SK-N-SH (cell line): ENCODE measurements around the gene ADRA2B. TPM values are rescaled to one million over a fixed set of nuclear protein-coding genes. Genes with fewer than 3 reads are reported as not detected.
"Not testable (repeated sequence)": the region's sequence is repeated elsewhere in the genome, so short reads cannot be mapped to it uniquely, and the experiment has no call there.

Source experiments
- CTCF ChIA-PET: fragments of 300-600, 350-600 bp; formaldehyde crosslinking; extraction: SDS; loops from one replicate; lab custom pipeline; 2021; lab: Yijun Ruan, JAX
- POLR2A ChIA-PET: fragments of 350-600 bp; sonication (Branson Sonifier 250); formaldehyde crosslinking; extraction: SDS; loops from one replicate; lab custom pipeline; 2020; ENCODE audit warnings: antibody characterized with exemption, inconsistent platforms; lab: Yijun Ruan, JAX
- DNase-seq: peaks from one replicate; pipeline ENCODE4 v3.0.0; 2012
- H2AFZ ChIP-seq: fragments of 200-600 bp; sonication (generic); 2 replicates; pipeline ENCODE4 v1.8.1; 2016; ENCODE audit warnings: antibody characterized with exemption, mild to moderate bottlenecking, low read depth
- H3F3A ChIP-seq: fragments of 200-600 bp; sonication (generic); replicated peaks from 2 replicates; pipeline ENCODE3; 2016; ENCODE audit warnings: antibody characterized with exemption, mild to moderate bottlenecking; ENCODE audit not compliant: insufficient read depth
- H3K27ac ChIP-seq, 2 experiments: fragments of 200-500 bp in 1 of 2; fragments of 200-600 bp in 1 of 2; sonication (Bioruptor generic) in 1 of 2; sonication (generic), shearing (Covaris generic) in 1 of 2; 2 replicates each; pipeline versions ENCODE4 v1.5.1 to v1.6.1; 2014 to 2016; ENCODE audit warnings: low read depth in 2 of 2, inconsistent platforms in 1 of 2, low read length in 1 of 2, mild to moderate bottlenecking in 1 of 2, mixed read lengths in 1 of 2
- H3K27me3 ChIP-seq: fragments of 200-600 bp; sonication (generic), shearing (Covaris generic); 2 replicates; pipeline ENCODE4 v1.6.1; 2016; ENCODE audit warnings: mixed run types; ENCODE audit not compliant: insufficient read depth
- H3K36me3 ChIP-seq, 2 experiments: fragments of 200-500 bp in 1 of 2; fragments of 200-600 bp in 1 of 2; sonication (Bioruptor generic) in 1 of 2; sonication (generic) in 1 of 2; replicated peaks in 1 of 2; 2 replicates each; pipeline versions ENCODE3 to v1.5.1; 2014 to 2016; ENCODE audit warnings: low read length in 1 of 2, mild to moderate bottlenecking in 1 of 2; ENCODE audit not compliant: insufficient read depth in 2 of 2, control insufficient read depth in 1 of 2
- H3K4me1 ChIP-seq, 2 experiments: fragments of 200-500 bp in 1 of 2; fragments of 200-600 bp in 1 of 2; sonication (Bioruptor generic) in 1 of 2; sonication (generic), shearing (Covaris generic) in 1 of 2; 2 replicates each; pipeline versions ENCODE4 v1.5.1 to v1.6.1; 2014 to 2016; ENCODE audit warnings: low read depth in 1 of 2, low read length in 1 of 2, mixed run types in 1 of 2; ENCODE audit not compliant: insufficient read depth in 2 of 2, control insufficient read depth in 1 of 2
- H3K4me2 ChIP-seq: fragments of 200-600 bp; sonication (generic), shearing (Covaris generic); 2 replicates; pipeline ENCODE4 v1.6.1; 2017; ENCODE audit warnings: mixed run types
- H3K4me3 ChIP-seq, 2 experiments: fragments of 200-500 bp in 1 of 2; fragments of 200-600 bp in 1 of 2; sonication (Bioruptor generic) in 1 of 2; sonication (generic), shearing (Covaris generic) in 1 of 2; 2 replicates each; pipeline versions ENCODE4 v1.5.1 to v1.8.1; 2014 to 2016; ENCODE audit warnings: low read depth in 2 of 2, inconsistent platforms in 1 of 2, low read length in 1 of 2, mild to moderate bottlenecking in 1 of 2, mixed read lengths in 1 of 2, moderate library complexity in 1 of 2
- H3K79me2 ChIP-seq: fragments of 200-600 bp; sonication (generic); 2 replicates; pipeline ENCODE4 v1.8.1; 2017; ENCODE audit warnings: mild to moderate bottlenecking; ENCODE audit not compliant: insufficient read depth
- H3K9ac ChIP-seq: fragments of 200-600 bp; sonication (generic); 2 replicates; pipeline ENCODE4 v1.6.1; 2017; ENCODE audit warnings: mixed run types
- H3K9me2 ChIP-seq: fragments of 200-600 bp; sonication (generic); 2 replicates; pipeline ENCODE4 v1.6.1; 2017; ENCODE audit warnings: mixed run types
- H3K9me3 ChIP-seq: fragments of 200-600 bp; sonication (generic); 2 replicates; pipeline ENCODE4 v1.6.1; 2017; ENCODE audit warnings: mixed run types, mild to moderate bottlenecking, moderate library complexity
- H4K20me1 ChIP-seq: fragments of 200-600 bp; sonication (generic); 2 replicates; pipeline ENCODE4 v1.6.1; 2017; ENCODE audit warnings: mild to moderate bottlenecking, mixed run types; ENCODE audit not compliant: insufficient read depth
- MXI1 ChIP-seq: IDR thresholded peaks from 2 replicates; pipeline ENCODE4 v1.6.1; 2012; ENCODE audit warnings: mild to moderate bottlenecking, low read depth, low read length, improper control_type of control experiment
- NRF1 ChIP-seq: IDR thresholded peaks from 2 replicates; pipeline ENCODE4 v1.6.1; 2012; ENCODE audit warnings: low read depth, mild to moderate bottlenecking, low read length
- RCOR1 ChIP-seq: fragments of 150-350 bp; IDR thresholded peaks from 2 replicates; pipeline ENCODE4 v1.6.1; 2017; ENCODE audit warnings: antibody characterized with exemption, low read length
- RFX5 ChIP-seq: IDR thresholded peaks from 2 replicates; pipeline ENCODE4 v1.6.1; 2012; ENCODE audit warnings: mild to moderate bottlenecking, improper control_type of control experiment, low read length
- WGBS: methylation state at CpG from one replicate; pipeline ENCODE4 v1.1.6; 2017; ENCODE audit warnings: low lambda C conversion rate; 5-methylcytosine and 5-hydroxymethylcytosine counted together
- polyA plus RNA-seq, 3 experiments: library from polyadenylated mRNA; depleted of rRNA; stranded (reverse); fragments of >200 nt; gene quantifications; 2 replicates each; pipeline ENCODE4 v1.2.3, GENCODE V29; 2012
- TF ChIP-seq, protein P1 (sequence below): IDR thresholded peaks from 2 replicates; pipeline ENCODE4 v1.6.1; 2012; ENCODE audit warnings: mild to moderate bottlenecking, low read depth, low read length, moderate library complexity

Gene ADRA2B
- polyA plus RNA-seq, 1 of the 3 experiments (the other 2 are of a cell fraction), result not detected

DNA sequence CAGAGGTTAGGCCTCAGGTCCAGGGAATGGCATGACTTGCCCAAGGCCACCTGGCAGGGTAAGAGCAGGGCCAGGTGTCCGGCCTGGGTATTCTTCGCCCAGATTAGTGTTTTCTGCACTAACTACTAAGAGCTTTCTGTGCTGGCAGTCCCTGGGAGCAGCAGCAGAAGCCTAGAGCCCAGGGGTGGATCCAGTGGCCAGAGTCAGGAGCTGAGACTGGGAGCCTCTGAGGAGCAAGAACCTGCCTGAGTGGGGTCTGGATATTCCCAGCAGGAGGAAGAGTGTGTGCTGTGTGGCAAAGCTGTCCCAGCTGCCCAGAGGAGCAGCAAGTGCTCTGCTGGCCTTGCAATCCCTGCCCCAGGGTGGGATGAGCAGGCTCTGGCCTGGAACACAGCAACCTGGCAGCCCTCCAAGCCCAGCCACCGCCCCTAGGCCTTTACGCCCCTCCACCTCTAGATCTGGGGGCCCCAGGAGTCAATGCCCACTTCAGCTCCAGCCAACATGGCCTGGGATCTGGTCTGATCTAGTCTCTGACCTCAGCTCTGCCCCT, 50.9 kb downstream of the ADRA2B start (continued):
- TF ChIP-seq, protein P1, sequence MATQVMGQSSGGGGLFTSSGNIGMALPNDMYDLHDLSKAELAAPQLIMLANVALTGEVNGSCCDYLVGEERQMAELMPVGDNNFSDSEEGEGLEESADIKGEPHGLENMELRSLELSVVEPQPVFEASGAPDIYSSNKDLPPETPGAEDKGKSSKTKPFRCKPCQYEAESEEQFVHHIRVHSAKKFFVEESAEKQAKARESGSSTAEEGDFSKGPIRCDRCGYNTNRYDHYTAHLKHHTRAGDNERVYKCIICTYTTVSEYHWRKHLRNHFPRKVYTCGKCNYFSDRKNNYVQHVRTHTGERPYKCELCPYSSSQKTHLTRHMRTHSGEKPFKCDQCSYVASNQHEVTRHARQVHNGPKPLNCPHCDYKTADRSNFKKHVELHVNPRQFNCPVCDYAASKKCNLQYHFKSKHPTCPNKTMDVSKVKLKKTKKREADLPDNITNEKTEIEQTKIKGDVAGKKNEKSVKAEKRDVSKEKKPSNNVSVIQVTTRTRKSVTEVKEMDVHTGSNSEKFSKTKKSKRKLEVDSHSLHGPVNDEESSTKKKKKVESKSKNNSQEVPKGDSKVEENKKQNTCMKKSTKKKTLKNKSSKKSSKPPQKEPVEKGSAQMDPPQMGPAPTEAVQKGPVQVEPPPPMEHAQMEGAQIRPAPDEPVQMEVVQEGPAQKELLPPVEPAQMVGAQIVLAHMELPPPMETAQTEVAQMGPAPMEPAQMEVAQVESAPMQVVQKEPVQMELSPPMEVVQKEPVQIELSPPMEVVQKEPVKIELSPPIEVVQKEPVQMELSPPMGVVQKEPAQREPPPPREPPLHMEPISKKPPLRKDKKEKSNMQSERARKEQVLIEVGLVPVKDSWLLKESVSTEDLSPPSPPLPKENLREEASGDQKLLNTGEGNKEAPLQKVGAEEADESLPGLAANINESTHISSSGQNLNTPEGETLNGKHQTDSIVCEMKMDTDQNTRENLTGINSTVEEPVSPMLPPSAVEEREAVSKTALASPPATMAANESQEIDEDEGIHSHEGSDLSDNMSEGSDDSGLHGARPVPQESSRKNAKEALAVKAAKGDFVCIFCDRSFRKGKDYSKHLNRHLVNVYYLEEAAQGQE, result no peak
- TF ChIP-seq NRF1, result no peak
- TF ChIP-seq RFX5, result no peak
- TF ChIP-seq MXI1, result no peak
- TF ChIP-seq RCOR1, result no peak

DNA sequence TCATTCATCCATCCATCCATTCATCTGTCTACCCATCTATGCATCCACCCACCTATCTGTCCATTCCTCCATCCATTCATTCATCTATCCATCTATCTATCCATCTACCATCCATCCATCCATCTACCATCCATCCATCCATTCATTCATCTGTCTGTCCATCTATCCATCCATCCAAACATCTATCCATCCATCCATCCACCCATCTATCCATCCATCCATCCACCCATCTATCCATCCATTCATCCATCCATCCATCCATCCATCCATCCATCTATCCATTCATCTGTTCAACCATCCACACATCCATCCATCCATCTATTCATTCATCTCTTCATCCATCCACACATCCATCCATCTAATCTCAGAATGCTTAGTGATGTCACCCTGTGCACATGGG, 51.6 kb downstream of the ADRA2B start:
- POLR2A ChIA-PET, H3K9me3 ChIP-seq, H3F3A ChIP-seq, H3K27ac ChIP-seq, H3K36me3 ChIP-seq, H3K9me2 ChIP-seq, H3K4me2 ChIP-seq, H3K27me3 ChIP-seq, H3K4me3 ChIP-seq, H4K20me1 ChIP-seq, DNase-seq, H3K9ac ChIP-seq, H2AFZ ChIP-seq, H3K79me2 ChIP-seq, H3K4me1 ChIP-seq: not testable (repeated sequence)
- CTCF ChIA-PET, result interaction anchor here (1.0 to 1.7 kb wide), 4 partner anchors 20 to 110 kb away, joined by 3 to 10 read pairs (median 5); no protein-coding TSS in a partner anchor

DNA sequence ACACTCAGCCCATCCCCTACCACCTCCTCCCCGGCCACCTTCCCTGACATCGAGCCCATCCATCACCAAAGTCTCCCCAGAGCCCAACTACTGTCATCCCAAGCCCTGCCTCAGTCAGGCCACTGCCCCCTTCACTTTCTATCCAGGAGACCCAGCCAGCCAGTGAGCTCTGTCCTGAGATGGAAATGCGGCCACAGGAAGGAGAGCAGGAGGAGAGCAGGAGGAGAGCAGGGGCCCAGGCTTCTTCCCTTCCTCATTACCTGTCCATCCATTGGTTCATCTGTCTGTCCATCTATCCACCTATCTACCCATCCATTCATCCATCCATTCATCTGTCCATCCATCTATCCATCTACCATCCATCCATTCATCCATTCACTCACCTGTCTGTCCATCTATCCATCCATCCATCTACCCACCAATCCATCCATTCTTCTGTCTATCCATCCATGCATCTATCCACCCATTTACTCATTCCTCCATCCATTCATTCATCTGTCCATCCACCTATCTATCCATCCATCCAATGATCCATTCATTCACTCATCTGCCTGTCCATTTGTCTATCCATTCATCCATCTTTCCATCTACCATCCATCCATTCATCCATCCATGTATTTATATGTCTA, 52.2 kb downstream of the ADRA2B start:
- DNase-seq, POLR2A ChIA-PET, H3K79me2 ChIP-seq: not testable (repeated sequence)

More for the DNA sequence above, 52.2 kb downstream of the ADRA2B start:
- H3K4me1 ChIP-seq, CTCF ChIA-PET, H3K27me3 ChIP-seq, H3F3A ChIP-seq, H2AFZ ChIP-seq, H3K36me3 ChIP-seq, H3K4me3 ChIP-seq, H3K4me2 ChIP-seq, H3K9me3 ChIP-seq, H3K9me2 ChIP-seq, H3K9ac ChIP-seq, H4K20me1 ChIP-seq, H3K27ac ChIP-seq: not testable (repeated sequence)
- 100% methylated on average over 1 of the region's 3 CpGs for WGBS
